GM23338 (cell line): ENCODE results near the gene CABLES2. TPM values are rescaled to one million over a fixed set of nuclear protein-coding genes. Genes with fewer than 3 reads are reported as not detected.

Experiments used
- ATAC-seq: fragments of 200-7000 bp; cut with Tn5 transposase; 3 replicates; pipeline ENCODE4 v1.9.1; 2020
- DNase-seq: peaks from one replicate; pipeline ENCODE4 v3.0.0-alpha.2; 2015; ENCODE audit warnings: low spot score
- H2AFZ ChIP-seq: fragments of 200-600 bp; sonication (generic); 2 replicates; pipeline ENCODE4 v1.8.0; 2016; ENCODE audit warnings: antibody characterized with exemption, mild to moderate bottlenecking, moderate library complexity
- H3F3A ChIP-seq: fragments of 200-600 bp; sonication (generic); replicated peaks from 2 replicates; pipeline ENCODE4 v1.8.0; 2017; ENCODE audit warnings: antibody characterized with exemption, mixed run types, low read depth
- H3K27ac ChIP-seq: fragments of 200-600 bp; sonication (generic); 2 replicates; pipeline ENCODE4 v1.6.1; 2016; ENCODE audit warnings: low read depth
- H3K27me3 ChIP-seq: fragments of 200-600 bp; sonication (generic); 2 replicates; pipeline ENCODE4 v1.8.0; 2016; ENCODE audit warnings: mild to moderate bottlenecking, mixed run types, moderate library complexity; ENCODE audit not compliant: insufficient read depth
- H3K36me3 ChIP-seq: fragments of 200-600 bp; sonication (generic); 2 replicates; pipeline ENCODE4 v1.8.0; 2016; ENCODE audit warnings: mild to moderate bottlenecking; ENCODE audit not compliant: insufficient read depth
- H3K4me1 ChIP-seq: fragments of 200-600 bp; sonication (generic); 2 replicates; pipeline ENCODE4 v1.8.0; 2016; ENCODE audit warnings: mild to moderate bottlenecking, moderate library complexity; ENCODE audit not compliant: insufficient read depth
- H3K4me2 ChIP-seq: fragments of 200-600 bp; sonication (generic); 2 replicates; pipeline ENCODE4 v1.7.1; 2017; ENCODE audit warnings: mixed run types
- H3K4me3 ChIP-seq: fragments of 200-600 bp; sonication (generic); 2 replicates; pipeline ENCODE4 v1.6.1; 2016; ENCODE audit warnings: mixed run types
- H3K79me2 ChIP-seq: fragments of 200-600 bp; sonication (generic); replicated peaks from 2 replicates; pipeline ENCODE4 v1.8.0; 2017; ENCODE audit warnings: mild to moderate bottlenecking; ENCODE audit not compliant: insufficient read depth
- H3K9me2 ChIP-seq: fragments of 200-600 bp; sonication (generic); 2 replicates; pipeline ENCODE4 v1.8.0; 2017; ENCODE audit not compliant: insufficient read depth
- H4K20me1 ChIP-seq: fragments of 200-600 bp; sonication (generic); replicated peaks from 2 replicates; pipeline ENCODE4 v1.8.0; 2017; ENCODE audit warnings: mild to moderate bottlenecking; ENCODE audit not compliant: insufficient read depth
- H3K27ac Mint-ChIP-seq: 2 replicates; pipeline ENCODE4 v1.8.0; 2020; ENCODE audit warnings: inconsistent platforms, mild to moderate bottlenecking, moderate library complexity, mixed read lengths
- H3K27me3 Mint-ChIP-seq: 3 replicates; pipeline ENCODE4 v1.8.0; 2022; ENCODE audit warnings: low read depth, mild to moderate bottlenecking, moderate library complexity, mixed read lengths, inconsistent platforms; ENCODE audit not compliant: insufficient read depth, poor library complexity
- H3K36me3 Mint-ChIP-seq: 3 replicates; pipeline ENCODE4 v1.8.0; 2021; ENCODE audit warnings: low read depth, mild to moderate bottlenecking, inconsistent platforms, moderate library complexity, mixed read lengths
- H3K4me1 Mint-ChIP-seq: 3 replicates; pipeline ENCODE4 v1.8.0; 2020; ENCODE audit warnings: mild to moderate bottlenecking, inconsistent platforms, mixed read lengths
- H3K4me3 Mint-ChIP-seq: 3 replicates; pipeline ENCODE4 v1.8.0; 2021; ENCODE audit warnings: moderate library complexity, mild to moderate bottlenecking, inconsistent platforms, mixed read lengths
- H3K9me3 Mint-ChIP-seq: 3 replicates; pipeline ENCODE4 v1.8.0; 2020; ENCODE audit warnings: moderate library complexity, mild to moderate bottlenecking, inconsistent platforms, mixed read lengths
- JUNB ChIP-seq: IDR thresholded peaks from one replicate; pipeline ENCODE4 v1.6.1; 2016; ENCODE audit warnings: antibody characterized with exemption; ENCODE audit not compliant: unreplicated experiment
- NANOG ChIP-seq: IDR thresholded peaks from 2 replicates; pipeline ENCODE4 v1.6.1; 2016; ENCODE audit warnings: antibody characterized with exemption, borderline replicate concordance
- POLR2AphosphoS5 ChIP-seq: IDR thresholded peaks from 2 replicates; pipeline ENCODE4 v1.6.1; 2016; ENCODE audit warnings: antibody characterized with exemption, low read depth
- STAT1 ChIP-seq: IDR thresholded peaks from one replicate; pipeline ENCODE4 v1.6.1; 2016; ENCODE audit warnings: antibody characterized with exemption; ENCODE audit not compliant: unreplicated experiment
- ZNF114 ChIP-seq: fragments of 250-450 bp; sonication (Bioruptor Pico); IDR thresholded peaks from 2 replicates; pipeline ENCODE4 v1.5.0; 2020; ENCODE audit warnings: mild to moderate bottlenecking, moderate library complexity
- polyA plus RNA-seq: library from polyadenylated mRNA; unstranded; fragments of >200 nt; fragmentation: Nextera tagmentation; extraction: Ambion mirVana; gene quantifications from 2 replicates; pipeline ENCODE4 v1.2.1, GENCODE V29; 2016
- total RNA-seq: library from RNA; depleted of rRNA; stranded (reverse); fragments of >200 nt; shearing (Covaris generic); gene quantifications from 2 replicates; pipeline ENCODE4 v1.2.3, GENCODE V29; 2014
- TF ChIP-seq, protein P1 (sequence below): IDR thresholded peaks from one replicate; pipeline ENCODE4 v1.6.1; 2018; ENCODE audit warnings: antibody characterized with exemption; ENCODE audit not compliant: unreplicated experiment
- TF ChIP-seq, protein P2 (sequence below): fragments of 250-450 bp; sonication (Bioruptor Pico); IDR thresholded peaks from 2 replicates; pipeline ENCODE4 v1.5.0; 2020; ENCODE audit warnings: mild to moderate bottlenecking, moderate library complexity

The CABLES2 gene
- total and polyA plus RNA-seq, 2 experiments from 2014 or later, result 4.3 to 12.7 TPM

DNA sequence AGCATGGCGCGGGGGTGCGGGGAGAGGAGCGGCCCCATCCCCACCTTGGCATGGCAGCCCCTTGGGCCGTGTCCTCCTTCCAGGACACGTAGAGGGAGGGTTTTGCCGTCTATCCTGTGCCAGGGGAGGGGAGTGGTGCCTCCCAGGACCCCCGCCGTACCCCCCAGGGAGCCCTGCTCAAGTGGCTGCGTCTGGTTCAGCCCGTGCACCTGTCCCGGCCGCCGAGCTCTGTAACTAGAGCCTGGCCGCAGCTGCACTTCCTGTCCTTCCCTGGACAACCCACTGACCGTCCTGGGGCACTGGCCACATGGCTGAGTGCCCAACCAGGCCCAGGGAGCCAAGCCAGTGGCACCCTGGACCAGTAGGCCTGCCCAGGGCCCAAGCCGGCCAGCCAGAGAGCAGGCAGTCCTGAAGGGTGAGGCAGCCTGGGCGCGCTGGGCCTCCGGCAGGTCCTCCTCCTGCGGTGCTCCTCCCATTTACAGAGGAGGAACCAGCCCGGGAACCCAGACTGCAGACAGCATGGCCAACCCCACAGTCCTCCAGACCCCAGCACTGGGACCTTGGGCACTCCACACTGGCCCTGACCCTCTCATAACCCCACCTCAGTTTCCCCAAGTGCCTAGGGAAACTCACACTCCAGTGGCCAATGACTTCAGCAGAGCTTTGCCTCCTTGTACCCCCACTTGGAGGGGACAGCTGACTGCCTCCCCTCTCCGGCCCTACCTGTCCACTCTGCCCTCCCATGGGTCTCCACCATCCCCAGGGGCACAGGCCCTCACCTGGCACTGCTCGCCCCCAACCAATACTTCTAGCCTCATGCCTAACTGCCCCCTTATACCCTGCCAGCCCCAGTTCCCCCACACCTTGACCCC, 48.7 kb downstream of the CABLES2 start:
- Histone ChIP-seq H3K27me3 (no peaks in the 10 kb centered on the region), H3K27ac (peak overlapping the region; percentile 69), H3F3A (peaks cover 15% of the 10 kb centered on the region), H3K4me3 (no peak overlapping the region), H3K79me2 (peaks cover 83% of the 10 kb centered on the region), H3K9me2 (no peaks in the 10 kb centered on the region), H3K4me2 (no peak overlapping the region), H3K36me3 (no peaks in the 10 kb centered on the region; the same call in 1 of the 2 replicates), H3K4me1 (peaks cover 47% of the 10 kb centered on the region), H2AFZ (no peak overlapping the region), H4K20me1 (peaks cover 12% of the 10 kb centered on the region)
- H3K36me3 Mint-ChIP-seq, result peaks cover 3% of the 10 kb centered on the region; the same call in 1 of the 3 replicates
- DNase-seq (no peak), ATAC-seq (no peak)
- H3K27ac Mint-ChIP-seq, result peak overlapping the region; percentile 90; the same call in 1 of the 2 replicates
- peaks cover 10% of the 10 kb centered on the region for H3K27me3 Mint-ChIP-seq
- H3K9me3 Mint-ChIP-seq, result no peaks in the 10 kb centered on the region
- TF ChIP-seq, protein P1, sequence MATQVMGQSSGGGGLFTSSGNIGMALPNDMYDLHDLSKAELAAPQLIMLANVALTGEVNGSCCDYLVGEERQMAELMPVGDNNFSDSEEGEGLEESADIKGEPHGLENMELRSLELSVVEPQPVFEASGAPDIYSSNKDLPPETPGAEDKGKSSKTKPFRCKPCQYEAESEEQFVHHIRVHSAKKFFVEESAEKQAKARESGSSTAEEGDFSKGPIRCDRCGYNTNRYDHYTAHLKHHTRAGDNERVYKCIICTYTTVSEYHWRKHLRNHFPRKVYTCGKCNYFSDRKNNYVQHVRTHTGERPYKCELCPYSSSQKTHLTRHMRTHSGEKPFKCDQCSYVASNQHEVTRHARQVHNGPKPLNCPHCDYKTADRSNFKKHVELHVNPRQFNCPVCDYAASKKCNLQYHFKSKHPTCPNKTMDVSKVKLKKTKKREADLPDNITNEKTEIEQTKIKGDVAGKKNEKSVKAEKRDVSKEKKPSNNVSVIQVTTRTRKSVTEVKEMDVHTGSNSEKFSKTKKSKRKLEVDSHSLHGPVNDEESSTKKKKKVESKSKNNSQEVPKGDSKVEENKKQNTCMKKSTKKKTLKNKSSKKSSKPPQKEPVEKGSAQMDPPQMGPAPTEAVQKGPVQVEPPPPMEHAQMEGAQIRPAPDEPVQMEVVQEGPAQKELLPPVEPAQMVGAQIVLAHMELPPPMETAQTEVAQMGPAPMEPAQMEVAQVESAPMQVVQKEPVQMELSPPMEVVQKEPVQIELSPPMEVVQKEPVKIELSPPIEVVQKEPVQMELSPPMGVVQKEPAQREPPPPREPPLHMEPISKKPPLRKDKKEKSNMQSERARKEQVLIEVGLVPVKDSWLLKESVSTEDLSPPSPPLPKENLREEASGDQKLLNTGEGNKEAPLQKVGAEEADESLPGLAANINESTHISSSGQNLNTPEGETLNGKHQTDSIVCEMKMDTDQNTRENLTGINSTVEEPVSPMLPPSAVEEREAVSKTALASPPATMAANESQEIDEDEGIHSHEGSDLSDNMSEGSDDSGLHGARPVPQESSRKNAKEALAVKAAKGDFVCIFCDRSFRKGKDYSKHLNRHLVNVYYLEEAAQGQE, result no peak
- TF ChIP-seq STAT1 (no peak), JUNB (no peak), POLR2AphosphoS5 (no peak), ZNF114 (CRISPR knock-in tag) (no peak), NANOG (no peak)
- TF ChIP-seq, protein P2, sequence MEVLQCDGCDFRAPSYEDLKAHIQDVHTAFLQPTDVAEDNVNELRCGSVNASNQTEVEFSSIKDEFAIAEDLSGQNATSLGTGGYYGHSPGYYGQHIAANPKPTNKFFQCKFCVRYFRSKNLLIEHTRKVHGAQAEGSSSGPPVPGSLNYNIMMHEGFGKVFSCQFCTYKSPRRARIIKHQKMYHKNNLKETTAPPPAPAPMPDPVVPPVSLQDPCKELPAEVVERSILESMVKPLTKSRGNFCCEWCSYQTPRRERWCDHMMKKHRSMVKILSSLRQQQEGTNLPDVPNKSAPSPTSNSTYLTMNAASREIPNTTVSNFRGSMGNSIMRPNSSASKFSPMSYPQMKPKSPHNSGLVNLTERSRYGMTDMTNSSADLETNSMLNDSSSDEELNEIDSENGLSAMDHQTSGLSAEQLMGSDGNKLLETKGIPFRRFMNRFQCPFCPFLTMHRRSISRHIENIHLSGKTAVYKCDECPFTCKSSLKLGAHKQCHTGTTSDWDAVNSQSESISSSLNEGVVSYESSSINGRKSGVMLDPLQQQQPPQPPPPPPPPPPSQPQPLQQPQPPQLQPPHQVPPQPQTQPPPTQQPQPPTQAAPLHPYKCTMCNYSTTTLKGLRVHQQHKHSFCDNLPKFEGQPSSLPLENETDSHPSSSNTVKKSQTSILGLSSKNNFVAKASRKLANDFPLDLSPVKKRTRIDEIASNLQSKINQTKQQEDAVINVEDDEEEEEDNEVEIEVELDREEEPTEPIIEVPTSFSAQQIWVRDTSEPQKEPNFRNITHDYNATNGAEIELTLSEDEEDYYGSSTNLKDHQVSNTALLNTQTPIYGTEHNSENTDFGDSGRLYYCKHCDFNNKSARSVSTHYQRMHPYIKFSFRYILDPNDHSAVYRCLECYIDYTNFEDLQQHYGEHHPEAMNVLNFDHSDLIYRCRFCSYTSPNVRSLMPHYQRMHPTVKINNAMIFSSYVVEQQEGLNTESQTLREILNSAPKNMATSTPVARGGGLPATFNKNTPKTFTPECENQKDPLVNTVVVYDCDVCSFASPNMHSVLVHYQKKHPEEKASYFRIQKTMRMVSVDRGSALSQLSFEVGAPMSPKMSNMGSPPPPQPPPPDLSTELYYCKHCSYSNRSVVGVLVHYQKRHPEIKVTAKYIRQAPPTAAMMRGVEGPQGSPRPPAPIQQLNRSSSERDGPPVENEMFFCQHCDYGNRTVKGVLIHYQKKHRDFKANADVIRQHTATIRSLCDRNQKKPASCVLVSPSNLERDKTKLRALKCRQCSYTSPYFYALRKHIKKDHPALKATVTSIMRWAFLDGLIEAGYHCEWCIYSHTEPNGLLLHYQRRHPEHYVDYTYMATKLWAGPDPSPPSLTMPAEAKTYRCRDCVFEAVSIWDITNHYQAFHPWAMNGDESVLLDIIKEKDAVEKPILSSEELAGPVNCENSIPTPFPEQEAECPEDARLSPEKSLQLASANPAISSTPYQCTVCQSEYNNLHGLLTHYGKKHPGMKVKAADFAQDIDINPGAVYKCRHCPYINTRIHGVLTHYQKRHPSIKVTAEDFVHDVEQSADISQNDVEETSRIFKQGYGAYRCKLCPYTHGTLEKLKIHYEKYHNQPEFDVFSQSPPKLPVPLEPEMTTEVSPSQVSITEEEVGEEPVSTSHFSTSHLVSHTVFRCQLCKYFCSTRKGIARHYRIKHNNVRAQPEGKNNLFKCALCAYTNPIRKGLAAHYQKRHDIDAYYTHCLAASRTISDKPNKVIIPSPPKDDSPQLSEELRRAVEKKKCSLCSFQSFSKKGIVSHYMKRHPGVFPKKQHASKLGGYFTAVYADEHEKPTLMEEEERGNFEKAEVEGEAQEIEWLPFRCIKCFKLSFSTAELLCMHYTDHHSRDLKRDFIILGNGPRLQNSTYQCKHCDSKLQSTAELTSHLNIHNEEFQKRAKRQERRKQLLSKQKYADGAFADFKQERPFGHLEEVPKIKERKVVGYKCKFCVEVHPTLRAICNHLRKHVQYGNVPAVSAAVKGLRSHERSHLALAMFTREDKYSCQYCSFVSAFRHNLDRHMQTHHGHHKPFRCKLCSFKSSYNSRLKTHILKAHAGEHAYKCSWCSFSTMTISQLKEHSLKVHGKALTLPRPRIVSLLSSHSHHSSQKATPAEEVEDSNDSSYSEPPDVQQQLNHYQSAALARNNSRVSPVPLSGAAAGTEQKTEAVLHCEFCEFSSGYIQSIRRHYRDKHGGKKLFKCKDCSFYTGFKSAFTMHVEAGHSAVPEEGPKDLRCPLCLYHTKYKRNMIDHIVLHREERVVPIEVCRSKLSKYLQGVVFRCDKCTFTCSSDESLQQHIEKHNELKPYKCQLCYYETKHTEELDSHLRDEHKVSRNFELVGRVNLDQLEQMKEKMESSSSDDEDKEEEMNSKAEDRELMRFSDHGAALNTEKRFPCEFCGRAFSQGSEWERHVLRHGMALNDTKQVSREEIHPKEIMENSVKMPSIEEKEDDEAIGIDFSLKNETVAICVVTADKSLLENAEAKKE (CRISPR knock-in tag), result no peak
- peaks cover 35% of the 10 kb centered on the region for H3K4me1 Mint-ChIP-seq
- H3K4me3 Mint-ChIP-seq, result no peak overlapping the region
